GM19239 (cell line): ENCODE data around the gene NELL2.
"Not testable (repeated sequence)": the region's sequence is repeated elsewhere in the genome, so short reads cannot be mapped to it uniquely, and the experiment has no call there.

Experiments
- DNase-seq: peaks from one replicate; pipeline ENCODE4 v3.0.0; 2011; ENCODE audit warnings: low spot score; ENCODE audit not compliant: insufficient read length
- FAIRE-seq: peaks from 2 replicates; lab custom pipeline; 2011; peaks lifted over from hg19 to GRCh38; lab: Jason Lieb, UNC

The NELL2 gene

GRCh38 chr12:44875954-44876543 lies at the start of gene NELL2:
TSS of gene NELL2 (minus strand) at chr12:44876315. CDS start at chr12:44875869, 446 bp downstream.
- DNase-seq = no peak
- no peak for FAIRE-seq

- DNase-seq (no peak), FAIRE-seq (no peak)
Observed at GRCh38 chr12:44921736-44922135, 45.6 kb upstream of the NELL2 start.

- DNase-seq (no peak), FAIRE-seq (no peak)
Observed at GRCh38 chr12:44917141-44917540, 41.0 kb upstream of the NELL2 start.

- DNase-seq (no peak), FAIRE-seq (no peak)
Observed at GRCh38 chr12:44915958-44916357, 39.8 kb upstream of the NELL2 start.

- FAIRE-seq (no peak), DNase-seq (no peak)
Observed at GRCh38 chr12:44904321-44904720, 28.2 kb upstream of the NELL2 start.

- DNase-seq, FAIRE-seq: not testable (repeated sequence)
Observed at GRCh38 chr12:44898108-44898507, 22.0 kb upstream of the NELL2 start.

GRCh38 chr12:44889926-44890325 lies 13.8 kb upstream of the NELL2 start:
- DNase-seq (no peak), FAIRE-seq (no peak)

GRCh38 chr12:44889162-44889561 lies 13.0 kb upstream of the NELL2 start:
- DNase-seq = no peak
- no peak for FAIRE-seq

GRCh38 chr12:44885902-44886301 lies 9.8 kb upstream of the NELL2 start:
- FAIRE-seq (no peak), DNase-seq (no peak)

GRCh38 chr12:44881197-44881596 lies 5.1 kb upstream of the NELL2 start:
- FAIRE-seq (no peak), DNase-seq (no peak)

- no peak for FAIRE-seq
- DNase-seq = no peak
Observed at GRCh38 chr12:44876544-44877410, 662 bp upstream of the NELL2 start.

GRCh38 chr12:44875417-44875953 lies 630 bp downstream of the NELL2 start:
- DNase-seq = no peak
- FAIRE-seq = no peak

GRCh38 chr12:44874981-44875416 lies 1.1 kb downstream of the NELL2 start:
- FAIRE-seq (no peak), DNase-seq (no peak)

- DNase-seq (no peak), FAIRE-seq (peak; percentile 48)
Observed at GRCh38 chr12:44873898-44874297, 2.2 kb downstream of the NELL2 start.

GRCh38 chr12:44869503-44869902 lies 6.6 kb downstream of the NELL2 start:
- no peak for DNase-seq
- no peak for FAIRE-seq

GRCh38 chr12:44863867-44864266 lies 12.2 kb downstream of the NELL2 start:
- no peak for FAIRE-seq
- no peak for DNase-seq

- FAIRE-seq = no peak
- DNase-seq = no peak
Observed at GRCh38 chr12:44859998-44860689, 16.0 kb downstream of the NELL2 start.

GRCh38 chr12:44858226-44858855 lies 17.8 kb downstream of the NELL2 start:
- no peak for FAIRE-seq
- DNase-seq = no peak

- FAIRE-seq (no peak), DNase-seq (no peak)
Observed at GRCh38 chr12:44852483-44852882, 23.6 kb downstream of the NELL2 start.

GRCh38 chr12:44851586-44851985 lies 24.5 kb downstream of the NELL2 start:
- DNase-seq = no peak
- FAIRE-seq = no peak
